SK-N-MC (cell line): ENCODE measurements around the gene ADAMTS15.

Experiments used
- EZH2 ChIP-seq: fragments of 200-600 bp; sonication (generic); IDR thresholded peaks from one replicate; pipeline ENCODE4 v1.6.1; 2017; ENCODE audit warnings: antibody characterized with exemption
- POLR2AphosphoS5 ChIP-seq: IDR thresholded peaks from 2 replicates; pipeline ENCODE4 v1.6.1; 2012; ENCODE audit warnings: mild to moderate bottlenecking, low read depth, low read length, borderline replicate concordance

DNA sequence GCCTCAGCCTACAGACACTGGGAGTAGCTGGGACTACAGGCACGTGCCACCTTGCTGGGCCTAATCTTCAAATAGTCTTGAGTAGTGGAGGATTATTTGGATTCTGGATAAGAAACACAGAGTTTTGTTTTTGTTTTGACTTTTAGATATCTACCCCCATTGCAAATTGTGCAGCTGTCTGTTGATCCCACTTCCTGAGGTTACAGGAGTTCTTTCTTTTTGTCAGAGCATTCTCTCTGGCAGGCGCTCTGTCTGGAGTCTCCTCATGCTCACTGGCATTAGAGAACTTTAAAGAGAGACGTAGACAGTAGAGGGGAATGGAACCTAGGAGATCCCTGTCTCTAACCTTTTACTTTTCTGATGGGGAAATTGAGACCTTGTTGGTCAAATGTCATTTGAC lies 12.3 kb upstream of the ADAMTS15 start:
- TF ChIP-seq POLR2AphosphoS5, result no peak
- no peak for TF ChIP-seq EZH2
